ENCODE data around the gene BLM. TPM values are rescaled to one million over a fixed set of nuclear protein-coding genes. Genes with fewer than 3 reads are reported as not detected.
A peak's percentile ranks its signal among the peaks of the same experiment; 100 is the strongest.

The BLM gene
- total and polyA plus RNA-seq, 2 of the 13 experiments (the other 11 are each of a cell fraction or from before 2014, with no cell fraction given) = 5.1 to 11.8 TPM

DNA sequence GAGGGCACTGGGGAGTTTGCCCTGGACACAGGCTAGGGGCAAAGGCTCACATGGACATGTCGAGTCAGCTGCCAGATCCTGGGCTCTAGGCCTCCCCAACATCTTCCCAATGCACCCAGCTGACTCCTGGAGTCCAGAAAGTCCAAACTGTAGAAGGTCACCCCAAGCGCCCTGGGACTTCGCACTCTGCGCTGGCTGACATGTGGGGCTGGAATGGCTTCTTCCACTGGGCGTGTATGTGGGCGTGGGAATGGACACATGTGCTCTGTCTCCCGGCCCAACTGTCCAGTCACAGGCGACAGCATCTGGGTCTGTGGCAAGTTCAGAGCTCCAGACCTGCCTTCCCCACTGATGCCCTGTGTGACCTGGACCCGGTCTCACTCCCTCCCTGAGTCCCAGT lies 138.0 kb downstream of the BLM start (continued):
- TF ChIP-seq MAX (IDR thresholded peaks at IDR 0.05) (peak; percentile 73), MYC (CRISPR knock-in tag; IDR thresholded peaks at IDR 0.05; ENCODE audit: borderline replicate concordance) (peak; percentile 58; the same call in 1 of the 2 replicates), BATF2 (CRISPR knock-in tag; IDR thresholded peaks at IDR 0.05) (no peak), KMT2A (CRISPR knock-in tag; IDR thresholded peaks at IDR 0.05) (no peak), ZMYM2 (CRISPR knock-in tag; IDR thresholded peaks at IDR 0.05) (peak; percentile 69), SALL1 (CRISPR knock-in tag; IDR thresholded peaks at IDR 0.05) (peak; percentile 35; the same call in 1 of the 2 replicates), ZNF234 (CRISPR knock-in tag; conservative IDR thresholded peaks at IDR 0.05) (no peak), TARDBP (CRISPR knock-in tag; IDR thresholded peaks at IDR 0.05) (no peak), NFKBIZ (CRISPR knock-in tag; IDR thresholded peaks at IDR 0.05) (no peak), PPARG (CRISPR knock-in tag; conservative IDR thresholded peaks at IDR 0.05) (no peak)
- TF ChIP-seq, protein P1, sequence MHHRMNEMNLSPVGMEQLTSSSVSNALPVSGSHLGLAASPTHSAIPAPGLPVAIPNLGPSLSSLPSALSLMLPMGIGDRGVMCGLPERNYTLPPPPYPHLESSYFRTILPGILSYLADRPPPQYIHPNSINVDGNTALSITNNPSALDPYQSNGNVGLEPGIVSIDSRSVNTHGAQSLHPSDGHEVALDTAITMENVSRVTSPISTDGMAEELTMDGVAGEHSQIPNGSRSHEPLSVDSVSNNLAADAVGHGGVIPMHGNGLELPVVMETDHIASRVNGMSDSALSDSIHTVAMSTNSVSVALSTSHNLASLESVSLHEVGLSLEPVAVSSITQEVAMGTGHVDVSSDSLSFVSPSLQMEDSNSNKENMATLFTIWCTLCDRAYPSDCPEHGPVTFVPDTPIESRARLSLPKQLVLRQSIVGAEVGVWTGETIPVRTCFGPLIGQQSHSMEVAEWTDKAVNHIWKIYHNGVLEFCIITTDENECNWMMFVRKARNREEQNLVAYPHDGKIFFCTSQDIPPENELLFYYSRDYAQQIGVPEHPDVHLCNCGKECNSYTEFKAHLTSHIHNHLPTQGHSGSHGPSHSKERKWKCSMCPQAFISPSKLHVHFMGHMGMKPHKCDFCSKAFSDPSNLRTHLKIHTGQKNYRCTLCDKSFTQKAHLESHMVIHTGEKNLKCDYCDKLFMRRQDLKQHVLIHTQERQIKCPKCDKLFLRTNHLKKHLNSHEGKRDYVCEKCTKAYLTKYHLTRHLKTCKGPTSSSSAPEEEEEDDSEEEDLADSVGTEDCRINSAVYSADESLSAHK (CRISPR knock-in tag; IDR thresholded peaks at IDR 0.05; ENCODE audit: borderline replicate concordance) = no peak

DNA sequence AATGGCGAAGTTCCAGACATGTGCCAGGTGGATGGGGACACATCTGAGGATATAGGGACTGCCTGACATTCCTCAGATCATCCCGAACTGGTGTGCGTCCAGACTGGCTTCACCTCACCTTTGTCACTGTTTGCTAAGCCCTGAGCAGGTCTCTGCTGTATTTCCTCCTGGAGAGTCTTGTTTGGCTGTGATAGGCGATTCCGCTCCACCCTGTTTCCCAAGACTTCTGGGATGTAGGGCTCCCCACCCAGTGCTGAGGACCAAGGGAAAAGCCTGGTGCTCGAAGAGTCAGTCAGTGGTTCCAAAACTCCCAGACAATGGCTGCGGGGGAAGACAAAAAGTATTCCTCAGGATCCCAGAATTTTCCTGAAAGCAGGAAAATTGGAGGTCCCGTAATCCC lies 140.2 kb downstream of the BLM start:
- Histone ChIP-seq H4K20me1 (ENCODE audit: insufficient read depth, low read length) (0 out of 2 replicates have a peak, but pooled peaks cover 2% of the 10 kb centered on the region), H3K9me3 (ENCODE audit: low read length) (no peaks in the 10 kb centered on the region), H3K27me3 (ENCODE audit: control insufficient read depth in 1 of 2, insufficient read depth in 2 of 2, low read length in 2 of 2) (peaks cover 2 to 5% of the 10 kb centered on the region in 2 experiments; a peak in 3 of 5 replicates), H3K36me3 (replicated peaks in 1 of 2; ENCODE audit: control insufficient read depth in 1 of 2, insufficient read depth in 2 of 2, low read length in 2 of 2) (no peaks in the 10 kb centered on the region), H2AFZ (ENCODE audit: low read length) (no peak overlapping the region), H3K9ac (ENCODE audit: insufficient read depth, low read depth, low read length) (no peak overlapping the region), H3K79me2 (ENCODE audit: insufficient read depth, low read length) (no peaks in the 10 kb centered on the region), H3K4me1 (ENCODE audit: insufficient read depth, low read length) (peaks cover 70% of the 10 kb centered on the region), H3K4me3 (replicated peaks in 1 of 3; ENCODE audit: insufficient read depth in 1 of 3, low read depth in 2 of 3, low read length in 3 of 3) (no peak overlapping the region), H3K27ac (ENCODE audit: extremely low read length, insufficient read depth, low read length) (no peak overlapping the region), H3K4me2 (ENCODE audit: low read depth, low read length) (no peak overlapping the region)
- no peak for DNase-seq (ENCODE audit: low spot score)
- ChIA-PET POLR2A (no interaction called here), CTCF (ENCODE audit: low intra/inter-chr PET ratio, low total read pairs) (no interaction called here)
- FAIRE-seq = no peak
- WGBS (ENCODE audit: low lambda C conversion rate) = 37% methylated on average over 6 of the region's 8 CpGs
- intact Hi-C loops (cut with micrococcal nuclease; ENCODE audit: unreplicated experiment) (no loop called here), in situ Hi-C loops (cut with HindIII; ENCODE audit: extremely low pct_ligation_motif_present, low pct_unique_long_range_greater_than_20kb) (no loop called here)
- ATAC-seq = no peak
- BruUV-seq (replicated peaks) = no TSS peak
- no peak for TF ChIP-seq ZNF343 (CRISPR knock-in tag; IDR thresholded peaks at IDR 0.05)
- TF ChIP-seq, protein P2, sequence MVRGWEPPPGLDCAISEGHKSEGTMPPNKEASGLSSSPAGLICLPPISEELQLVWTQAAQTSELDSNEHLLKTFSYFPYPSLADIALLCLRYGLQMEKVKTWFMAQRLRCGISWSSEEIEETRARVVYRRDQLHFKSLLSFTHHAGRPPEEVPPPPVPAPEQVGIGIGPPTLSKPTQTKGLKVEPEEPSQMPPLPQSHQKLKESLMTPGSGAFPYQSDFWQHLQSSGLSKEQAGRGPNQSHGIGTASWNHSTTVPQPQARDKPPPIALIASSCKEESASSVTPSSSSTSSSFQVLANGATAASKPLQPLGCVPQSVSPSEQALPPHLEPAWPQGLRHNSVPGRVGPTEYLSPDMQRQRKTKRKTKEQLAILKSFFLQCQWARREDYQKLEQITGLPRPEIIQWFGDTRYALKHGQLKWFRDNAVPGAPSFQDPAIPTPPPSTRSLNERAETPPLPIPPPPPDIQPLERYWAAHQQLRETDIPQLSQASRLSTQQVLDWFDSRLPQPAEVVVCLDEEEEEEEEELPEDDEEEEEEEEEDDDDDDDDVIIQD (CRISPR knock-in tag; IDR thresholded peaks at IDR 0.05; ENCODE audit: low read depth) = no peak
- TF ChIP-seq NFYB (CRISPR knock-in tag; IDR thresholded peaks at IDR 0.05) = no peak

Measured in HepG2 (cell line).